ENCODE measurements around the gene BSND.
A peak's percentile ranks its signal among the peaks of the same experiment; 100 is the strongest.
"Not testable (repeated sequence)": the region's sequence is repeated elsewhere in the genome, so short reads cannot be mapped to it uniquely, and the experiment has no call there.

Gene BSND

GRCh38 chr1:54998677-54999076 lies at the start of gene BSND:
TSS of gene BSND (plus strand) at chr1:54998933. CDS start at chr1:54999187, 254 bp downstream.
- Mint-ChIP-seq H3K4me1 (ENCODE audit: low read depth) (peaks cover 12% of the 10 kb centered on the region), H3K9me3 (no peaks in the 10 kb centered on the region), H3K27ac (no peak within 1 kb of the TSS), H3K4me3 (no peak within 1 kb of the TSS), H3K36me3 (ENCODE audit: low read depth) (no peaks in the 10 kb centered on the region), H3K27me3 (peaks cover 50% of the 10 kb centered on the region)
- intact Hi-C loops (cut with micrococcal nuclease) = no loop called here

GRCh38 chr1:54949053-54949452 lies 49.7 kb upstream of the BSND start:
- Mint-ChIP-seq H3K9me3 (no peaks in the 10 kb centered on the region), H3K4me1 (ENCODE audit: low read depth) (peaks cover 59% of the 10 kb centered on the region), H3K27ac (no peak overlapping the region), H3K4me3 (no peak overlapping the region), H3K27me3 (peaks cover 5% of the 10 kb centered on the region), H3K36me3 (ENCODE audit: low read depth) (no peaks in the 10 kb centered on the region)
- intact Hi-C loops (cut with micrococcal nuclease) = no loop called here

- no peaks in the 10 kb centered on the region for H3K9me3 Mint-ChIP-seq
- H3K4me3 Mint-ChIP-seq = no peak overlapping the region
- peaks cover 3% of the 10 kb centered on the region for H3K27me3 Mint-ChIP-seq
- peaks cover 63% of the 10 kb centered on the region for H3K4me1 Mint-ChIP-seq (ENCODE audit: low read depth)
- H3K27ac Mint-ChIP-seq = no peak overlapping the region
- H3K36me3 Mint-ChIP-seq (ENCODE audit: low read depth) = no peaks in the 10 kb centered on the region
- intact Hi-C loops (cut with micrococcal nuclease) = loop anchor here (1.0 kb wide), 2 partner anchors 46 to 72 kb away; no protein-coding TSS in a partner anchor
Observed at GRCh38 chr1:54950006-54950368, 48.7 kb upstream of the BSND start.

- intact Hi-C loops (cut with micrococcal nuclease) = loop anchor here (1.0 kb wide), 2 partner anchors 46 to 72 kb away; no protein-coding TSS in a partner anchor
- Mint-ChIP-seq H3K27me3 (peaks cover 3% of the 10 kb centered on the region), H3K4me3 (no peak overlapping the region), H3K9me3 (no peaks in the 10 kb centered on the region), H3K4me1 (ENCODE audit: low read depth) (peaks cover 58% of the 10 kb centered on the region), H3K27ac (no peak overlapping the region), H3K36me3 (ENCODE audit: low read depth) (no peaks in the 10 kb centered on the region)
Observed at GRCh38 chr1:54950369-54951163, 48.2 kb upstream of the BSND start.

GRCh38 chr1:54951810-54952226 lies 46.9 kb upstream of the BSND start:
- Mint-ChIP-seq H3K27me3 (peaks cover 3% of the 10 kb centered on the region), H3K9me3 (no peaks in the 10 kb centered on the region), H3K4me3 (no peak overlapping the region), H3K27ac (no peak overlapping the region), H3K36me3 (ENCODE audit: low read depth) (no peaks in the 10 kb centered on the region), H3K4me1 (ENCODE audit: low read depth) (peaks cover 48% of the 10 kb centered on the region)
- intact Hi-C loops (cut with micrococcal nuclease) = no loop called here

- H3K4me3 Mint-ChIP-seq = no peak overlapping the region
- peaks cover 3% of the 10 kb centered on the region for H3K27me3 Mint-ChIP-seq
- intact Hi-C loops (cut with micrococcal nuclease) = no loop called here
- H3K9me3 Mint-ChIP-seq = peaks cover 12% of the 10 kb centered on the region
- H3K27ac Mint-ChIP-seq = no peak overlapping the region
- peaks cover 43% of the 10 kb centered on the region for H3K4me1 Mint-ChIP-seq (ENCODE audit: low read depth)
- H3K36me3 Mint-ChIP-seq (ENCODE audit: low read depth) = no peaks in the 10 kb centered on the region
Observed at GRCh38 chr1:54952950-54953718, 45.6 kb upstream of the BSND start.

- Mint-ChIP-seq H3K27me3 (peaks cover 3% of the 10 kb centered on the region), H3K9me3 (peaks cover 19% of the 10 kb centered on the region), H3K27ac (no peak overlapping the region), H3K4me1 (ENCODE audit: low read depth) (peaks cover 36% of the 10 kb centered on the region), H3K4me3 (no peak overlapping the region), H3K36me3 (ENCODE audit: low read depth) (no peaks in the 10 kb centered on the region)
- intact Hi-C loops (cut with micrococcal nuclease) = no loop called here
Observed at GRCh38 chr1:54953846-54954245, 44.9 kb upstream of the BSND start.

- Mint-ChIP-seq H3K4me3 (no peak overlapping the region), H3K4me1 (ENCODE audit: low read depth) (peaks cover 24% of the 10 kb centered on the region), H3K27ac (no peak overlapping the region), H3K9me3 (peaks cover 20% of the 10 kb centered on the region), H3K36me3 (ENCODE audit: low read depth) (no peaks in the 10 kb centered on the region), H3K27me3 (no peaks in the 10 kb centered on the region)
- intact Hi-C loops (cut with micrococcal nuclease) = no loop called here
Observed at GRCh38 chr1:54955359-54955758, 43.4 kb upstream of the BSND start.

GRCh38 chr1:54956726-54957125 lies 42.0 kb upstream of the BSND start:
- Mint-ChIP-seq H3K4me1 (ENCODE audit: low read depth) (peaks cover 15% of the 10 kb centered on the region), H3K27ac (no peak overlapping the region), H3K4me3 (no peak overlapping the region), H3K9me3 (peaks cover 20% of the 10 kb centered on the region), H3K36me3 (ENCODE audit: low read depth) (no peaks in the 10 kb centered on the region), H3K27me3 (no peaks in the 10 kb centered on the region)
- intact Hi-C loops (cut with micrococcal nuclease) = no loop called here

GRCh38 chr1:54959241-54959640 lies 39.5 kb upstream of the BSND start:
- no peaks in the 10 kb centered on the region for H3K36me3 Mint-ChIP-seq (ENCODE audit: low read depth)

GRCh38 chr1:54962612-54963395 lies 35.9 kb upstream of the BSND start:
- no peak overlapping the region for H3K4me3 Mint-ChIP-seq
- intact Hi-C loops (cut with micrococcal nuclease) = no loop called here
- H3K9me3 Mint-ChIP-seq = peaks cover 12% of the 10 kb centered on the region
- H3K27me3 Mint-ChIP-seq = no peaks in the 10 kb centered on the region
- H3K27ac Mint-ChIP-seq = no peak overlapping the region
- H3K4me1 Mint-ChIP-seq (ENCODE audit: low read depth) = peaks cover 23% of the 10 kb centered on the region
- H3K36me3 Mint-ChIP-seq (ENCODE audit: low read depth) = no peaks in the 10 kb centered on the region

More at GRCh38 chr1:54959241-54959640, 39.5 kb upstream of the BSND start:
- intact Hi-C loops (cut with micrococcal nuclease) = no loop called here
- Mint-ChIP-seq H3K4me3 (no peak overlapping the region), H3K4me1 (ENCODE audit: low read depth) (peaks cover 8% of the 10 kb centered on the region), H3K27ac (no peak overlapping the region), H3K9me3 (peaks cover 20% of the 10 kb centered on the region), H3K27me3 (no peaks in the 10 kb centered on the region)

- H3K27me3 Mint-ChIP-seq; intact Hi-C loops (cut with micrococcal nuclease); H3K27ac Mint-ChIP-seq; H3K9me3 Mint-ChIP-seq; H3K4me3 Mint-ChIP-seq; H3K36me3 Mint-ChIP-seq (ENCODE audit: low read depth): not testable (repeated sequence)
- peaks cover 23% of the 10 kb centered on the region for H3K4me1 Mint-ChIP-seq (ENCODE audit: low read depth)
Observed at GRCh38 chr1:54963829-54964228, 34.9 kb upstream of the BSND start.

- Mint-ChIP-seq H3K9me3 (no peaks in the 10 kb centered on the region), H3K27me3 (no peaks in the 10 kb centered on the region), H3K4me1 (ENCODE audit: low read depth) (peaks cover 27% of the 10 kb centered on the region), H3K36me3 (ENCODE audit: low read depth) (no peaks in the 10 kb centered on the region), H3K4me3 (peak overlapping the region; percentile 13), H3K27ac (peak overlapping the region; percentile 30)
- intact Hi-C loops (cut with micrococcal nuclease) = no loop called here
Observed at GRCh38 chr1:54965624-54966340, 33.0 kb upstream of the BSND start.

Measured in dendritic cell treated with granulocyte-macrophage colony-stimulating factor and Interleukin-4, amounts not matched to agents 40 ng/mL and 50 ng/mL, for 4 days (primary cell).